GM23338 (cell line): ENCODE results near the gene MT1A. TPM values are rescaled to one million over a fixed set of nuclear protein-coding genes. Genes with fewer than 3 reads are reported as not detected.

Experiments
- CREB1 ChIP-seq: fragments of 250-450 bp; sonication (Bioruptor Pico); IDR thresholded peaks from 2 replicates; pipeline ENCODE4 v1.5.0; 2020; ENCODE audit warnings: low read depth, mild to moderate bottlenecking, moderate library complexity
- EZH2 ChIP-seq: fragments of 200-600 bp; sonication (generic); IDR thresholded peaks from one replicate; pipeline ENCODE4 v1.8.0; 2017; ENCODE audit warnings: antibody characterized with exemption, mild to moderate bottlenecking, low read depth; ENCODE audit not compliant: unreplicated experiment
- EZH2phosphoT487 ChIP-seq: fragments of 200-600 bp; sonication (generic); IDR thresholded peaks from one replicate; pipeline ENCODE4 v1.8.1; 2018; ENCODE audit warnings: antibody characterized with exemption; ENCODE audit not compliant: unreplicated experiment
- JUNB ChIP-seq: IDR thresholded peaks from one replicate; pipeline ENCODE4 v1.6.1; 2016; ENCODE audit warnings: antibody characterized with exemption; ENCODE audit not compliant: unreplicated experiment
- NANOG ChIP-seq: IDR thresholded peaks from 2 replicates; pipeline ENCODE4 v1.6.1; 2016; ENCODE audit warnings: antibody characterized with exemption, borderline replicate concordance
- STAT1 ChIP-seq: IDR thresholded peaks from one replicate; pipeline ENCODE4 v1.6.1; 2016; ENCODE audit warnings: antibody characterized with exemption; ENCODE audit not compliant: unreplicated experiment
- ZNF114 ChIP-seq: fragments of 250-450 bp; sonication (Bioruptor Pico); IDR thresholded peaks from 2 replicates; pipeline ENCODE4 v1.5.0; 2020; ENCODE audit warnings: mild to moderate bottlenecking, moderate library complexity
- polyA plus RNA-seq: library from polyadenylated mRNA; unstranded; fragments of >200 nt; fragmentation: Nextera tagmentation; extraction: Ambion mirVana; gene quantifications from 2 replicates; pipeline ENCODE4 v1.2.1, GENCODE V29; 2016
- total RNA-seq: library from RNA; depleted of rRNA; stranded (reverse); fragments of >200 nt; shearing (Covaris generic); gene quantifications from 2 replicates; pipeline ENCODE4 v1.2.3, GENCODE V29; 2014
- TF ChIP-seq, protein P1 (sequence below): fragments of 250-450 bp; sonication (Bioruptor Pico); IDR thresholded peaks from 2 replicates; pipeline ENCODE4 v1.5.0; 2020; ENCODE audit warnings: mild to moderate bottlenecking, moderate library complexity
- TF ChIP-seq, protein P2 (sequence below): IDR thresholded peaks from one replicate; pipeline ENCODE4 v1.6.1; 2018; ENCODE audit warnings: antibody characterized with exemption; ENCODE audit not compliant: unreplicated experiment
- TF ChIP-seq, protein P3 (sequence below), 2 experiments: fragments of 200-600 bp in 1 of 2; sonication (generic) in 1 of 2; conservative IDR thresholded peaks; 2 replicates each; pipeline versions ENCODE4 v1.5.1 to v1.6.1; 2016 to 2017; ENCODE audit warnings: antibody characterized with exemption in 2 of 2, low read depth in 2 of 2, mild to moderate bottlenecking in 2 of 2, moderate library complexity in 1 of 2

MT1A gene
- total and polyA plus RNA-seq, 2 experiments from 2014 or later = 2.5 TPM; not detected in 1

DNA sequence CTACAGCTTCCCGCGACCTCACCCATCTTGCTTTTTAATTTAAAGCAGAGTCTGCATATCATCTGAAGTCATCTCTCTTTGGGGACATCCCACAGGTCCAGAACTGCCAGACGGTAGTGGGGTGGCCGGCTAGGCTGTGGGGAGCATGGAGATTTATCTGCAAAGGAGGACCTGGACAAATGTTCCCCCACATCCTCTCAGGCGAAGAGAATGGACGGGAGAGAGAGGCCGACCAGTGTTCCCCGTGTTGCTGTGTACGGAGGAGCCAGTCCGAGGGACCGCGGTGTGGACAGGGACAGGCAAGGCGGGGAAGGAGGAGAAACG, 6.7 kb upstream of the MT1A start (continued):
- TF ChIP-seq, protein P1, sequence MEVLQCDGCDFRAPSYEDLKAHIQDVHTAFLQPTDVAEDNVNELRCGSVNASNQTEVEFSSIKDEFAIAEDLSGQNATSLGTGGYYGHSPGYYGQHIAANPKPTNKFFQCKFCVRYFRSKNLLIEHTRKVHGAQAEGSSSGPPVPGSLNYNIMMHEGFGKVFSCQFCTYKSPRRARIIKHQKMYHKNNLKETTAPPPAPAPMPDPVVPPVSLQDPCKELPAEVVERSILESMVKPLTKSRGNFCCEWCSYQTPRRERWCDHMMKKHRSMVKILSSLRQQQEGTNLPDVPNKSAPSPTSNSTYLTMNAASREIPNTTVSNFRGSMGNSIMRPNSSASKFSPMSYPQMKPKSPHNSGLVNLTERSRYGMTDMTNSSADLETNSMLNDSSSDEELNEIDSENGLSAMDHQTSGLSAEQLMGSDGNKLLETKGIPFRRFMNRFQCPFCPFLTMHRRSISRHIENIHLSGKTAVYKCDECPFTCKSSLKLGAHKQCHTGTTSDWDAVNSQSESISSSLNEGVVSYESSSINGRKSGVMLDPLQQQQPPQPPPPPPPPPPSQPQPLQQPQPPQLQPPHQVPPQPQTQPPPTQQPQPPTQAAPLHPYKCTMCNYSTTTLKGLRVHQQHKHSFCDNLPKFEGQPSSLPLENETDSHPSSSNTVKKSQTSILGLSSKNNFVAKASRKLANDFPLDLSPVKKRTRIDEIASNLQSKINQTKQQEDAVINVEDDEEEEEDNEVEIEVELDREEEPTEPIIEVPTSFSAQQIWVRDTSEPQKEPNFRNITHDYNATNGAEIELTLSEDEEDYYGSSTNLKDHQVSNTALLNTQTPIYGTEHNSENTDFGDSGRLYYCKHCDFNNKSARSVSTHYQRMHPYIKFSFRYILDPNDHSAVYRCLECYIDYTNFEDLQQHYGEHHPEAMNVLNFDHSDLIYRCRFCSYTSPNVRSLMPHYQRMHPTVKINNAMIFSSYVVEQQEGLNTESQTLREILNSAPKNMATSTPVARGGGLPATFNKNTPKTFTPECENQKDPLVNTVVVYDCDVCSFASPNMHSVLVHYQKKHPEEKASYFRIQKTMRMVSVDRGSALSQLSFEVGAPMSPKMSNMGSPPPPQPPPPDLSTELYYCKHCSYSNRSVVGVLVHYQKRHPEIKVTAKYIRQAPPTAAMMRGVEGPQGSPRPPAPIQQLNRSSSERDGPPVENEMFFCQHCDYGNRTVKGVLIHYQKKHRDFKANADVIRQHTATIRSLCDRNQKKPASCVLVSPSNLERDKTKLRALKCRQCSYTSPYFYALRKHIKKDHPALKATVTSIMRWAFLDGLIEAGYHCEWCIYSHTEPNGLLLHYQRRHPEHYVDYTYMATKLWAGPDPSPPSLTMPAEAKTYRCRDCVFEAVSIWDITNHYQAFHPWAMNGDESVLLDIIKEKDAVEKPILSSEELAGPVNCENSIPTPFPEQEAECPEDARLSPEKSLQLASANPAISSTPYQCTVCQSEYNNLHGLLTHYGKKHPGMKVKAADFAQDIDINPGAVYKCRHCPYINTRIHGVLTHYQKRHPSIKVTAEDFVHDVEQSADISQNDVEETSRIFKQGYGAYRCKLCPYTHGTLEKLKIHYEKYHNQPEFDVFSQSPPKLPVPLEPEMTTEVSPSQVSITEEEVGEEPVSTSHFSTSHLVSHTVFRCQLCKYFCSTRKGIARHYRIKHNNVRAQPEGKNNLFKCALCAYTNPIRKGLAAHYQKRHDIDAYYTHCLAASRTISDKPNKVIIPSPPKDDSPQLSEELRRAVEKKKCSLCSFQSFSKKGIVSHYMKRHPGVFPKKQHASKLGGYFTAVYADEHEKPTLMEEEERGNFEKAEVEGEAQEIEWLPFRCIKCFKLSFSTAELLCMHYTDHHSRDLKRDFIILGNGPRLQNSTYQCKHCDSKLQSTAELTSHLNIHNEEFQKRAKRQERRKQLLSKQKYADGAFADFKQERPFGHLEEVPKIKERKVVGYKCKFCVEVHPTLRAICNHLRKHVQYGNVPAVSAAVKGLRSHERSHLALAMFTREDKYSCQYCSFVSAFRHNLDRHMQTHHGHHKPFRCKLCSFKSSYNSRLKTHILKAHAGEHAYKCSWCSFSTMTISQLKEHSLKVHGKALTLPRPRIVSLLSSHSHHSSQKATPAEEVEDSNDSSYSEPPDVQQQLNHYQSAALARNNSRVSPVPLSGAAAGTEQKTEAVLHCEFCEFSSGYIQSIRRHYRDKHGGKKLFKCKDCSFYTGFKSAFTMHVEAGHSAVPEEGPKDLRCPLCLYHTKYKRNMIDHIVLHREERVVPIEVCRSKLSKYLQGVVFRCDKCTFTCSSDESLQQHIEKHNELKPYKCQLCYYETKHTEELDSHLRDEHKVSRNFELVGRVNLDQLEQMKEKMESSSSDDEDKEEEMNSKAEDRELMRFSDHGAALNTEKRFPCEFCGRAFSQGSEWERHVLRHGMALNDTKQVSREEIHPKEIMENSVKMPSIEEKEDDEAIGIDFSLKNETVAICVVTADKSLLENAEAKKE (CRISPR knock-in tag) = no peak
- TF ChIP-seq ZNF114 (CRISPR knock-in tag) (no peak), JUNB (no peak), CREB1 (no peak), STAT1 (no peak), NANOG (no peak), EZH2phosphoT487 (peak; percentile 18), EZH2 (peak; percentile 89)
- TF ChIP-seq, protein P2, sequence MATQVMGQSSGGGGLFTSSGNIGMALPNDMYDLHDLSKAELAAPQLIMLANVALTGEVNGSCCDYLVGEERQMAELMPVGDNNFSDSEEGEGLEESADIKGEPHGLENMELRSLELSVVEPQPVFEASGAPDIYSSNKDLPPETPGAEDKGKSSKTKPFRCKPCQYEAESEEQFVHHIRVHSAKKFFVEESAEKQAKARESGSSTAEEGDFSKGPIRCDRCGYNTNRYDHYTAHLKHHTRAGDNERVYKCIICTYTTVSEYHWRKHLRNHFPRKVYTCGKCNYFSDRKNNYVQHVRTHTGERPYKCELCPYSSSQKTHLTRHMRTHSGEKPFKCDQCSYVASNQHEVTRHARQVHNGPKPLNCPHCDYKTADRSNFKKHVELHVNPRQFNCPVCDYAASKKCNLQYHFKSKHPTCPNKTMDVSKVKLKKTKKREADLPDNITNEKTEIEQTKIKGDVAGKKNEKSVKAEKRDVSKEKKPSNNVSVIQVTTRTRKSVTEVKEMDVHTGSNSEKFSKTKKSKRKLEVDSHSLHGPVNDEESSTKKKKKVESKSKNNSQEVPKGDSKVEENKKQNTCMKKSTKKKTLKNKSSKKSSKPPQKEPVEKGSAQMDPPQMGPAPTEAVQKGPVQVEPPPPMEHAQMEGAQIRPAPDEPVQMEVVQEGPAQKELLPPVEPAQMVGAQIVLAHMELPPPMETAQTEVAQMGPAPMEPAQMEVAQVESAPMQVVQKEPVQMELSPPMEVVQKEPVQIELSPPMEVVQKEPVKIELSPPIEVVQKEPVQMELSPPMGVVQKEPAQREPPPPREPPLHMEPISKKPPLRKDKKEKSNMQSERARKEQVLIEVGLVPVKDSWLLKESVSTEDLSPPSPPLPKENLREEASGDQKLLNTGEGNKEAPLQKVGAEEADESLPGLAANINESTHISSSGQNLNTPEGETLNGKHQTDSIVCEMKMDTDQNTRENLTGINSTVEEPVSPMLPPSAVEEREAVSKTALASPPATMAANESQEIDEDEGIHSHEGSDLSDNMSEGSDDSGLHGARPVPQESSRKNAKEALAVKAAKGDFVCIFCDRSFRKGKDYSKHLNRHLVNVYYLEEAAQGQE = no peak
- TF ChIP-seq, protein P3, sequence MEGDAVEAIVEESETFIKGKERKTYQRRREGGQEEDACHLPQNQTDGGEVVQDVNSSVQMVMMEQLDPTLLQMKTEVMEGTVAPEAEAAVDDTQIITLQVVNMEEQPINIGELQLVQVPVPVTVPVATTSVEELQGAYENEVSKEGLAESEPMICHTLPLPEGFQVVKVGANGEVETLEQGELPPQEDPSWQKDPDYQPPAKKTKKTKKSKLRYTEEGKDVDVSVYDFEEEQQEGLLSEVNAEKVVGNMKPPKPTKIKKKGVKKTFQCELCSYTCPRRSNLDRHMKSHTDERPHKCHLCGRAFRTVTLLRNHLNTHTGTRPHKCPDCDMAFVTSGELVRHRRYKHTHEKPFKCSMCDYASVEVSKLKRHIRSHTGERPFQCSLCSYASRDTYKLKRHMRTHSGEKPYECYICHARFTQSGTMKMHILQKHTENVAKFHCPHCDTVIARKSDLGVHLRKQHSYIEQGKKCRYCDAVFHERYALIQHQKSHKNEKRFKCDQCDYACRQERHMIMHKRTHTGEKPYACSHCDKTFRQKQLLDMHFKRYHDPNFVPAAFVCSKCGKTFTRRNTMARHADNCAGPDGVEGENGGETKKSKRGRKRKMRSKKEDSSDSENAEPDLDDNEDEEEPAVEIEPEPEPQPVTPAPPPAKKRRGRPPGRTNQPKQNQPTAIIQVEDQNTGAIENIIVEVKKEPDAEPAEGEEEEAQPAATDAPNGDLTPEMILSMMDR (conservative IDR thresholded peaks at IDR 0.05; ENCODE audit: low read depth in 2 of 2) = no peak
